ENCODE measurements around the gene VBP1. TPM values are rescaled to one million over a fixed set of nuclear protein-coding genes. Genes with fewer than 3 reads are reported as not detected.

The VBP1 gene
- total RNA-seq, 1 experiment from 2014 or later: 50.5 TPM

DNA sequence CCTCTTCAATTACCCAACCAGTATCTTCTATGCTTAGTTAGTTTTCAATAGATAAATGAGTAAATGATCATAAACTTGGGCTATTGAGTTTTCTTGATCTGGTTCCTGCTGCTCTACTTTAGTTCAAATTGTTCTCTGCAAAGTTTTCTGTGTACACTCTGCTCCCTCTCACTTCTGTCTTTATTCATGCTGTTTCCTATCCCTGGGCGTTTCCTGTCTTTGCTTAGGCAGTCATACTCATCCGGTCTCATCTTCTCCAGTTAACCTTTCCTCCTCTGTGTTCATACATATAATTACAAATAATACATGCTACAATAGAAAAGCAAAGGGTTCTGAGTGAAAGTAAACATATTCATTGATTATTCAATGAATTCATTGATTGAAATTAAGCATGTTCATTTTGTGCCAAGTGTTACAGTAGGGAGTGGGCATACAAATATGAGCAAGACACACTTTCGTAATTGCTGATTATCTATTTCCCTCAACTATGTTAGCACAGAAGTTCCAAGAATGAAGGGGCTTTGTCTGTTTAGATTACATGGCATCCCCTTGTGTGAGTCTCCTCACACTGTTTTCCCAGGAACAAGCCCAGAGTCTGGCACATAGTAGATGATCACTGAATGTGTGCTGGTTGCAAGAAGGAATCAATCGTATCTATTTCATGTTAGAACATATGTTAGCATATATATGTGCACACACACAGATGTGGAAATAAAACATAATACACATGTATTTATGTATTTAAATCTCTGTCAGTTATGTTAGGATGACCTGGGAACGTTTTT lies 46.9 kb downstream of the VBP1 start:
- no peaks in the 10 kb centered on the region for H3K27me3 Mint-ChIP-seq (ENCODE audit: low read depth)
- POLR2A ChIA-PET: no interaction called here
- H3K4me3 Mint-ChIP-seq: peak overlapping the region; percentile 82
- ATAC-seq (no peak), DNase-seq (ENCODE audit: low spot score) (no peak)
- no peak overlapping the region for H3K27ac Mint-ChIP-seq
- peaks cover 12% of the 10 kb centered on the region for H3K4me1 Mint-ChIP-seq
- TF ChIP-seq NFATC4 (CRISPR knock-in tag; IDR thresholded peaks at IDR 0.05): no peak
- TF ChIP-seq, protein P1, sequence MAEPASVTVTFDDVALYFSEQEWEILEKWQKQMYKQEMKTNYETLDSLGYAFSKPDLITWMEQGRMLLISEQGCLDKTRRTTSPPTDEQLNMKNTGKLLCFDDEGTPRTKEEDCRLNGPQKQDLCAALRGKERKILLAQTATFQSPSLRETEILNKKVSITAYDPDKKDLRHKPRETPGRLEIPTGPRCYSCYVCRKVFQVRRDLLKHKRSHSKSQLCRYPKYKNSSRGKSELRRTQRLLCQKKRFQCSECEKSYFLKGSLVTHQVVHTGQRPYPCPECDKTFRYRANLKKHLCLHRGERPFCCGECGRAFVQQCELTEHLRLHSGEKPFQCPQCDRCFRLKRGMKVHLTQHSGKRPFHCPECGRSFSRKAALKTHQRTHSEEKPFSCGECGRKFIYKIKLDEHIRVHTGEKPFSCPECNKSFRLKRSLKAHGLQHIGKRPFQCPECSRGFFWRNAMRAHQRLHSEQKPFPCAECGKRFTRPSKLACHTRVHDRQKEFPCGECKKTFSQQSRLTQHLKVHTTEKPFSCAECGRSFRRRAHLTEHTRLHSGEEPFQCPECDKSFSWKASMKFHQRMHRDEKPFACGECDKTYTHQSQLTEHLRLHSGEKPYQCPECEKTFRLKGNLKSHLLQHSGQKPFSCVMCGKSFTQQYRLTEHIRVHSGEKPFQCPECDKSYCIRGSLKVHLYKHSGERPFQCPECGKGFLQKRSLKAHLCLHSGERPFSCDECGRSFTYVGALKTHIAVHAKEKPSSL (CRISPR knock-in tag; conservative IDR thresholded peaks at IDR 0.05): no peak
- TF ChIP-seq CREB1 (CRISPR knock-in tag; IDR thresholded peaks at IDR 0.05): no peak
- TF ChIP-seq TEAD4 (CRISPR knock-in tag; IDR thresholded peaks at IDR 0.05): no peak
- no peak for TF ChIP-seq ZNF232 (CRISPR knock-in tag; IDR thresholded peaks at IDR 0.05)
- TF ChIP-seq CREM (CRISPR knock-in tag; IDR thresholded peaks at IDR 0.05): no peak
- no peak for TF ChIP-seq NFE2L1 (CRISPR knock-in tag; IDR thresholded peaks at IDR 0.05)
- no peak for TF ChIP-seq ZNF396 (CRISPR knock-in tag; IDR thresholded peaks at IDR 0.05; ENCODE audit: borderline replicate concordance)
- TF ChIP-seq, protein P2, sequence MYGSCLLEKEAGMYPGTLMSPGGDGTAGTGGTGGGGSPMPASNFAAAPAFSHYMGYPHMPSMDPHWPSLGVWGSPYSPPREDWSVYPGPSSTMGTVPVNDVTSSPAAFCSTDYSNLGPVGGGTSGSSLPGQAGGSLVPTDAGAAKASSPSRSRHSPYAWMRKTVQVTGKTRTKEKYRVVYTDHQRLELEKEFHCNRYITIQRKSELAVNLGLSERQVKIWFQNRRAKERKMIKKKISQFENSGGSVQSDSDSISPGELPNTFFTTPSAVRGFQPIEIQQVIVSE (CRISPR knock-in tag; IDR thresholded peaks at IDR 0.05; ENCODE audit: borderline replicate concordance): no peak
- no peak for TF ChIP-seq KAT7 (CRISPR knock-in tag; IDR thresholded peaks at IDR 0.05; ENCODE audit: borderline replicate concordance)
- TF ChIP-seq JAZF1 (CRISPR knock-in tag; IDR thresholded peaks at IDR 0.05): no peak
- TF ChIP-seq ZNF219 (CRISPR knock-in tag; IDR thresholded peaks at IDR 0.05; ENCODE audit: borderline replicate concordance): no peak
- TF ChIP-seq, protein P3, sequence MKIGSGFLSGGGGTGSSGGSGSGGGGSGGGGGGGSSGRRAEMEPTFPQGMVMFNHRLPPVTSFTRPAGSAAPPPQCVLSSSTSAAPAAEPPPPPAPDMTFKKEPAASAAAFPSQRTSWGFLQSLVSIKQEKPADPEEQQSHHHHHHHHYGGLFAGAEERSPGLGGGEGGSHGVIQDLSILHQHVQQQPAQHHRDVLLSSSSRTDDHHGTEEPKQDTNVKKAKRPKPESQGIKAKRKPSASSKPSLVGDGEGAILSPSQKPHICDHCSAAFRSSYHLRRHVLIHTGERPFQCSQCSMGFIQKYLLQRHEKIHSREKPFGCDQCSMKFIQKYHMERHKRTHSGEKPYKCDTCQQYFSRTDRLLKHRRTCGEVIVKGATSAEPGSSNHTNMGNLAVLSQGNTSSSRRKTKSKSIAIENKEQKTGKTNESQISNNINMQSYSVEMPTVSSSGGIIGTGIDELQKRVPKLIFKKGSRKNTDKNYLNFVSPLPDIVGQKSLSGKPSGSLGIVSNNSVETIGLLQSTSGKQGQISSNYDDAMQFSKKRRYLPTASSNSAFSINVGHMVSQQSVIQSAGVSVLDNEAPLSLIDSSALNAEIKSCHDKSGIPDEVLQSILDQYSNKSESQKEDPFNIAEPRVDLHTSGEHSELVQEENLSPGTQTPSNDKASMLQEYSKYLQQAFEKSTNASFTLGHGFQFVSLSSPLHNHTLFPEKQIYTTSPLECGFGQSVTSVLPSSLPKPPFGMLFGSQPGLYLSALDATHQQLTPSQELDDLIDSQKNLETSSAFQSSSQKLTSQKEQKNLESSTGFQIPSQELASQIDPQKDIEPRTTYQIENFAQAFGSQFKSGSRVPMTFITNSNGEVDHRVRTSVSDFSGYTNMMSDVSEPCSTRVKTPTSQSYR (CRISPR knock-in tag; IDR thresholded peaks at IDR 0.05): no peak
- TF ChIP-seq, protein P4, sequence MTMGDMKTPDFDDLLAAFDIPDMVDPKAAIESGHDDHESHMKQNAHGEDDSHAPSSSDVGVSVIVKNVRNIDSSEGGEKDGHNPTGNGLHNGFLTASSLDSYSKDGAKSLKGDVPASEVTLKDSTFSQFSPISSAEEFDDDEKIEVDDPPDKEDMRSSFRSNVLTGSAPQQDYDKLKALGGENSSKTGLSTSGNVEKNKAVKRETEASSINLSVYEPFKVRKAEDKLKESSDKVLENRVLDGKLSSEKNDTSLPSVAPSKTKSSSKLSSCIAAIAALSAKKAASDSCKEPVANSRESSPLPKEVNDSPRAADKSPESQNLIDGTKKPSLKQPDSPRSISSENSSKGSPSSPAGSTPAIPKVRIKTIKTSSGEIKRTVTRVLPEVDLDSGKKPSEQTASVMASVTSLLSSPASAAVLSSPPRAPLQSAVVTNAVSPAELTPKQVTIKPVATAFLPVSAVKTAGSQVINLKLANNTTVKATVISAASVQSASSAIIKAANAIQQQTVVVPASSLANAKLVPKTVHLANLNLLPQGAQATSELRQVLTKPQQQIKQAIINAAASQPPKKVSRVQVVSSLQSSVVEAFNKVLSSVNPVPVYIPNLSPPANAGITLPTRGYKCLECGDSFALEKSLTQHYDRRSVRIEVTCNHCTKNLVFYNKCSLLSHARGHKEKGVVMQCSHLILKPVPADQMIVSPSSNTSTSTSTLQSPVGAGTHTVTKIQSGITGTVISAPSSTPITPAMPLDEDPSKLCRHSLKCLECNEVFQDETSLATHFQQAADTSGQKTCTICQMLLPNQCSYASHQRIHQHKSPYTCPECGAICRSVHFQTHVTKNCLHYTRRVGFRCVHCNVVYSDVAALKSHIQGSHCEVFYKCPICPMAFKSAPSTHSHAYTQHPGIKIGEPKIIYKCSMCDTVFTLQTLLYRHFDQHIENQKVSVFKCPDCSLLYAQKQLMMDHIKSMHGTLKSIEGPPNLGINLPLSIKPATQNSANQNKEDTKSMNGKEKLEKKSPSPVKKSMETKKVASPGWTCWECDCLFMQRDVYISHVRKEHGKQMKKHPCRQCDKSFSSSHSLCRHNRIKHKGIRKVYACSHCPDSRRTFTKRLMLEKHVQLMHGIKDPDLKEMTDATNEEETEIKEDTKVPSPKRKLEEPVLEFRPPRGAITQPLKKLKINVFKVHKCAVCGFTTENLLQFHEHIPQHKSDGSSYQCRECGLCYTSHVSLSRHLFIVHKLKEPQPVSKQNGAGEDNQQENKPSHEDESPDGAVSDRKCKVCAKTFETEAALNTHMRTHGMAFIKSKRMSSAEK (CRISPR knock-in tag; IDR thresholded peaks at IDR 0.05; ENCODE audit: borderline replicate concordance): no peak
- TF ChIP-seq ETV6 (CRISPR knock-in tag; IDR thresholded peaks at IDR 0.05): no peak
- TF ChIP-seq, protein P5, sequence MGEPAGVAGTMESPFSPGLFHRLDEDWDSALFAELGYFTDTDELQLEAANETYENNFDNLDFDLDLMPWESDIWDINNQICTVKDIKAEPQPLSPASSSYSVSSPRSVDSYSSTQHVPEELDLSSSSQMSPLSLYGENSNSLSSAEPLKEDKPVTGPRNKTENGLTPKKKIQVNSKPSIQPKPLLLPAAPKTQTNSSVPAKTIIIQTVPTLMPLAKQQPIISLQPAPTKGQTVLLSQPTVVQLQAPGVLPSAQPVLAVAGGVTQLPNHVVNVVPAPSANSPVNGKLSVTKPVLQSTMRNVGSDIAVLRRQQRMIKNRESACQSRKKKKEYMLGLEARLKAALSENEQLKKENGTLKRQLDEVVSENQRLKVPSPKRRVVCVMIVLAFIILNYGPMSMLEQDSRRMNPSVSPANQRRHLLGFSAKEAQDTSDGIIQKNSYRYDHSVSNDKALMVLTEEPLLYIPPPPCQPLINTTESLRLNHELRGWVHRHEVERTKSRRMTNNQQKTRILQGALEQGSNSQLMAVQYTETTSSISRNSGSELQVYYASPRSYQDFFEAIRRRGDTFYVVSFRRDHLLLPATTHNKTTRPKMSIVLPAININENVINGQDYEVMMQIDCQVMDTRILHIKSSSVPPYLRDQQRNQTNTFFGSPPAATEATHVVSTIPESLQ (CRISPR knock-in tag; IDR thresholded peaks at IDR 0.05): no peak
- TF ChIP-seq, protein P6, sequence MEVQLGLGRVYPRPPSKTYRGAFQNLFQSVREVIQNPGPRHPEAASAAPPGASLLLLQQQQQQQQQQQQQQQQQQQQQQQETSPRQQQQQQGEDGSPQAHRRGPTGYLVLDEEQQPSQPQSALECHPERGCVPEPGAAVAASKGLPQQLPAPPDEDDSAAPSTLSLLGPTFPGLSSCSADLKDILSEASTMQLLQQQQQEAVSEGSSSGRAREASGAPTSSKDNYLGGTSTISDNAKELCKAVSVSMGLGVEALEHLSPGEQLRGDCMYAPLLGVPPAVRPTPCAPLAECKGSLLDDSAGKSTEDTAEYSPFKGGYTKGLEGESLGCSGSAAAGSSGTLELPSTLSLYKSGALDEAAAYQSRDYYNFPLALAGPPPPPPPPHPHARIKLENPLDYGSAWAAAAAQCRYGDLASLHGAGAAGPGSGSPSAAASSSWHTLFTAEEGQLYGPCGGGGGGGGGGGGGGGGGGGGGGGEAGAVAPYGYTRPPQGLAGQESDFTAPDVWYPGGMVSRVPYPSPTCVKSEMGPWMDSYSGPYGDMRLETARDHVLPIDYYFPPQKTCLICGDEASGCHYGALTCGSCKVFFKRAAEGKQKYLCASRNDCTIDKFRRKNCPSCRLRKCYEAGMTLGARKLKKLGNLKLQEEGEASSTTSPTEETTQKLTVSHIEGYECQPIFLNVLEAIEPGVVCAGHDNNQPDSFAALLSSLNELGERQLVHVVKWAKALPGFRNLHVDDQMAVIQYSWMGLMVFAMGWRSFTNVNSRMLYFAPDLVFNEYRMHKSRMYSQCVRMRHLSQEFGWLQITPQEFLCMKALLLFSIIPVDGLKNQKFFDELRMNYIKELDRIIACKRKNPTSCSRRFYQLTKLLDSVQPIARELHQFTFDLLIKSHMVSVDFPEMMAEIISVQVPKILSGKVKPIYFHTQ (CRISPR knock-in tag; IDR thresholded peaks at IDR 0.05): no peak
- TF ChIP-seq, protein P7, sequence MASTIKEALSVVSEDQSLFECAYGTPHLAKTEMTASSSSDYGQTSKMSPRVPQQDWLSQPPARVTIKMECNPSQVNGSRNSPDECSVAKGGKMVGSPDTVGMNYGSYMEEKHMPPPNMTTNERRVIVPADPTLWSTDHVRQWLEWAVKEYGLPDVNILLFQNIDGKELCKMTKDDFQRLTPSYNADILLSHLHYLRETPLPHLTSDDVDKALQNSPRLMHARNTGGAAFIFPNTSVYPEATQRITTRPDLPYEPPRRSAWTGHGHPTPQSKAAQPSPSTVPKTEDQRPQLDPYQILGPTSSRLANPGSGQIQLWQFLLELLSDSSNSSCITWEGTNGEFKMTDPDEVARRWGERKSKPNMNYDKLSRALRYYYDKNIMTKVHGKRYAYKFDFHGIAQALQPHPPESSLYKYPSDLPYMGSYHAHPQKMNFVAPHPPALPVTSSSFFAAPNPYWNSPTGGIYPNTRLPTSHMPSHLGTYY (CRISPR knock-in tag; IDR thresholded peaks at IDR 0.05): no peak
- TF ChIP-seq, protein P8, sequence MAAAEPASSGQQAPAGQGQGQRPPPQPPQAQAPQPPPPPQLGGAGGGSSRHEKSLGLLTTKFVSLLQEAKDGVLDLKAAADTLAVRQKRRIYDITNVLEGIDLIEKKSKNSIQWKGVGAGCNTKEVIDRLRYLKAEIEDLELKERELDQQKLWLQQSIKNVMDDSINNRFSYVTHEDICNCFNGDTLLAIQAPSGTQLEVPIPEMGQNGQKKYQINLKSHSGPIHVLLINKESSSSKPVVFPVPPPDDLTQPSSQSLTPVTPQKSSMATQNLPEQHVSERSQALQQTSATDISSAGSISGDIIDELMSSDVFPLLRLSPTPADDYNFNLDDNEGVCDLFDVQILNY (CRISPR knock-in tag; IDR thresholded peaks at IDR 0.05): no peak
- CTCF ChIA-PET: interaction anchor here (0.9 kb wide), 1 partner anchor 47 kb away, joined by 3 read pairs; the partner anchor contains the start of gene VBP1
- H3K9me3 Mint-ChIP-seq: no peaks in the 10 kb centered on the region
- 0 out of 2 replicates have a peak, but pooled peaks cover 3% of the 10 kb centered on the region for H3K36me3 Mint-ChIP-seq

All from WTC11 (cell line).